ENCODE data around the gene ANTKMT.

- TF ChIP-seq CTCF (IDR thresholded peaks at IDR 0.05) (no peak), SIN3A (IDR thresholded peaks at IDR 0.05; ENCODE audit: borderline replicate concordance, insufficient read depth, low read depth, low read length) (no peak), POLR2AphosphoS5 (IDR thresholded peaks at IDR 0.05; ENCODE audit: low read depth, low read length) (no peak; the same call in 1 of the 2 replicates), TCF7L2 (IDR thresholded peaks at IDR 0.05; ENCODE audit: low read depth, low read length) (no peak)
- TF ChIP-seq, protein P1, sequence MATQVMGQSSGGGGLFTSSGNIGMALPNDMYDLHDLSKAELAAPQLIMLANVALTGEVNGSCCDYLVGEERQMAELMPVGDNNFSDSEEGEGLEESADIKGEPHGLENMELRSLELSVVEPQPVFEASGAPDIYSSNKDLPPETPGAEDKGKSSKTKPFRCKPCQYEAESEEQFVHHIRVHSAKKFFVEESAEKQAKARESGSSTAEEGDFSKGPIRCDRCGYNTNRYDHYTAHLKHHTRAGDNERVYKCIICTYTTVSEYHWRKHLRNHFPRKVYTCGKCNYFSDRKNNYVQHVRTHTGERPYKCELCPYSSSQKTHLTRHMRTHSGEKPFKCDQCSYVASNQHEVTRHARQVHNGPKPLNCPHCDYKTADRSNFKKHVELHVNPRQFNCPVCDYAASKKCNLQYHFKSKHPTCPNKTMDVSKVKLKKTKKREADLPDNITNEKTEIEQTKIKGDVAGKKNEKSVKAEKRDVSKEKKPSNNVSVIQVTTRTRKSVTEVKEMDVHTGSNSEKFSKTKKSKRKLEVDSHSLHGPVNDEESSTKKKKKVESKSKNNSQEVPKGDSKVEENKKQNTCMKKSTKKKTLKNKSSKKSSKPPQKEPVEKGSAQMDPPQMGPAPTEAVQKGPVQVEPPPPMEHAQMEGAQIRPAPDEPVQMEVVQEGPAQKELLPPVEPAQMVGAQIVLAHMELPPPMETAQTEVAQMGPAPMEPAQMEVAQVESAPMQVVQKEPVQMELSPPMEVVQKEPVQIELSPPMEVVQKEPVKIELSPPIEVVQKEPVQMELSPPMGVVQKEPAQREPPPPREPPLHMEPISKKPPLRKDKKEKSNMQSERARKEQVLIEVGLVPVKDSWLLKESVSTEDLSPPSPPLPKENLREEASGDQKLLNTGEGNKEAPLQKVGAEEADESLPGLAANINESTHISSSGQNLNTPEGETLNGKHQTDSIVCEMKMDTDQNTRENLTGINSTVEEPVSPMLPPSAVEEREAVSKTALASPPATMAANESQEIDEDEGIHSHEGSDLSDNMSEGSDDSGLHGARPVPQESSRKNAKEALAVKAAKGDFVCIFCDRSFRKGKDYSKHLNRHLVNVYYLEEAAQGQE (IDR thresholded peaks at IDR 0.05; ENCODE audit: insufficient read depth in 1 of 2, low read depth in 2 of 2, low read length in 1 of 2), result no peak
Observed at GRCh38 chr16:721765-722540, 1.0 kb downstream of the ANTKMT start.

Measured in Panc1 (cell line).